Measurements from ENCODE around the gene C7orf57.

Gene C7orf57

DNA sequence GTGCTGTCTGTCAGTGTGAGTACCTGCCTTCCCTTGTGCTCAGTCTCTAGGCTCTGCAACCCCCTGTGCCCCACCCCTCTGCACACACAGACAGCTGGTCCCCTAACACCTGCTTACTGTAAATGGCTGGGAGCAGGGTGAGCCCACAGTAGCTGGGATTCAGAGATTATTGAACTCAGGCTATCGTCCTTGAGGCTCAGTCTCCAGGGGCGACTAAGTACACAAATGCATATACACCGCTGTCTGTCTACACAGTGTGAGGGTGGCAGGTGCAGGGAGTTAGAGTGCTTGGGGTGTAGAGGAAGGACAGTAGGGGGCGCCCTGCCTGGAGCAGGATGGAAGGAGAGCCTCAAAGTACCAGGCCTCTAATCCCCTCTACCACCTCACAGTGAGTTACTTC lies 66.6 kb downstream of the C7orf57 start:
- no peaks in the 10 kb centered on the region for H3K4me1 ChIP-seq (ENCODE audit: insufficient read depth, low read length)
- no peaks in the 10 kb centered on the region for H3K27me3 ChIP-seq (ENCODE audit: insufficient read depth, low read length)
- no peak overlapping the region for H3K9ac ChIP-seq (ENCODE audit: low read depth, low read length)
- H3K36me3 ChIP-seq (ENCODE audit: insufficient read depth, low read depth, low read length) = peaks cover 94% of the 10 kb centered on the region
- no peaks in the 10 kb centered on the region for H3K9me3 ChIP-seq (ENCODE audit: insufficient read depth, low read depth, low read length)
- no peak overlapping the region for H3K27ac ChIP-seq (ENCODE audit: low read length)
- no peak overlapping the region for H3K4me3 ChIP-seq (ENCODE audit: low read length)

DNA sequence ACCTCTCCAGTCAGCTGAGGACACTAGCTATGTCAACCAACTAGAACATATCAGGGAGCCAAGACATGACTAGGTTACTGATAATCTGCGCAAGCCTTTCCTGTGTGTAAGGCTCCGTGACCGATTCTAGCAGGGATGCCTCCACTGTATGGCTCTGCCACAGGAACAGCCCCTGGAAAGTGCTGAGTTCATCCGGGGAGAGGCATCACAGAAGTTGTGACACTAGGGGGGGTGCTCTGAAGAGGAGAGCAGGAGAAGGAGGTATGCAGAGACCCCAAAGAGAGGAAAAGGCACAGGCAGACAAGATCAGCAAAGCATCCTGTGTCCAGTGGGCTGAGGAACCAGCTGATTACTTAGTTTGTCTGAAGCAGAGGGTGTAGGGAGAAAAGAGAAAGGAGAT lies 67.2 kb downstream of the C7orf57 start:
- H3K9ac ChIP-seq (ENCODE audit: low read depth, low read length) = no peak overlapping the region
- H3K36me3 ChIP-seq (ENCODE audit: insufficient read depth, low read depth, low read length) = peaks cover 94% of the 10 kb centered on the region
- no peak overlapping the region for H3K27ac ChIP-seq (ENCODE audit: low read length)
- H3K9me3 ChIP-seq (ENCODE audit: insufficient read depth, low read depth, low read length) = no peaks in the 10 kb centered on the region
- H3K4me1 ChIP-seq (ENCODE audit: insufficient read depth, low read length) = no peaks in the 10 kb centered on the region
- H3K27me3 ChIP-seq (ENCODE audit: insufficient read depth, low read length) = no peaks in the 10 kb centered on the region
- no peak overlapping the region for H3K4me3 ChIP-seq (ENCODE audit: low read length)

DNA sequence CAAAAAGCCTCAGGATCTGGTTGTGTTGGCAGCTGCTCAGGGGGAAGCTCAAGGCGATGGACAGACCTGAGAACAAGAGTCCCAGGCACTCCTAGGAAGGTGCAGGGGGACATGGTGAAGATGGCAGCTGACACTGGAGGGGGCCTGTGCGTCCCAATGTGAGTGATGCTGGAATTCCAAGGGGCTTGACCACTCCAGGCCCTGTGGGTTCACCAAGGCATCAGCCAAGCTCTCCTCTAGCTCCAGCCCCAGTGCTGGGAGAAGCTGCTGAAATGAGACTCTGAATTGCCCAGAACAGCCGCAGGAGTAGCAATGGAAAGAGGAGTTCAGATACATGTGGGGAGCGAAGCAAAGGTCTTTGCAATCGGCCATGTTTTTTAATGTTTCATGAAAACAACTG lies 69.7 kb downstream of the C7orf57 start:
- H3K4me3 ChIP-seq (ENCODE audit: low read length) = no peak overlapping the region
- no peaks in the 10 kb centered on the region for H3K27me3 ChIP-seq (ENCODE audit: insufficient read depth, low read length)
- no peaks in the 10 kb centered on the region for H3K9me3 ChIP-seq (ENCODE audit: insufficient read depth, low read depth, low read length)
- H3K9ac ChIP-seq (ENCODE audit: low read depth, low read length) = no peak overlapping the region
- no peaks in the 10 kb centered on the region for H3K4me1 ChIP-seq (ENCODE audit: insufficient read depth, low read length)
- H3K36me3 ChIP-seq (ENCODE audit: insufficient read depth, low read depth, low read length) = peaks cover 88% of the 10 kb centered on the region
- H3K27ac ChIP-seq (ENCODE audit: low read length) = no peak overlapping the region

DNA sequence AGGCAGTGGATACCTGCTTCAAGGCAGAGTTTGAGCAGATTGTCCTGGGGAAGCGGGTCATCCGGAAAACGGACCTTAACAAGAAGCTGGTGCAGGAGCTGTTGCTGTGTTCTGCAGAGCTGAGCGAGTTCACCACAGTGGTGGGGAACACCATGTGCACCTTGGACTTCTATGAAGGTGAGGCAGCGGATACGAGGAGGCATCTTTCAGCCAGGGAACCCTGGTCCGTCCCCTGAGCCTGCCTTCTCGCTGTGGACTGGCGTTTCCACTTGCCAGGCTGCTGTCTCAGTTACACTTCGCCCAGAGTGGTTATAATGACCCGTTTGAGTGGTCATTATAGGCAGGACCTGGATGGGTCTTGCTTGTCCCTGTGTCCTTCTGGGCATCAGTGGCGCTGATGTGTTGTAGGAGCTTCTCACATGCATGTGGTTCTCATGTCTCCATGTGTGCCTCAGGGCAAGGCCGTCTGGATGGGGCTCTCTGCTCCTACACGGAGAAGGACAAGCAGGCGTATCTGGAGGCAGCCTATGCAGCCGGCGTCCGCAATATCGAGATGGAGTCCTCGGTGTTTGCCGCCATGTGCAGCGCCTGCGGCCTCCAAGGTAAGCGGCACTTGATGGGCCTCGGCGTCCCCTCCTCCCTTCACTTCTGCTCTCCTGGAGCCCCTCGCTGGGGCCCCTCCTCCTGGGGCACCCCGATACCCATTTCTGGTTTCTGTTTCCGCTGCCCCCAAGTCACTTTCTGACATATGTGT lies 71.7 kb downstream of the C7orf57 start:
- peaks cover 71% of the 10 kb centered on the region for H3K36me3 ChIP-seq (ENCODE audit: insufficient read depth, low read depth, low read length)
- H3K9me3 ChIP-seq (ENCODE audit: insufficient read depth, low read depth, low read length) = no peaks in the 10 kb centered on the region

DNA sequence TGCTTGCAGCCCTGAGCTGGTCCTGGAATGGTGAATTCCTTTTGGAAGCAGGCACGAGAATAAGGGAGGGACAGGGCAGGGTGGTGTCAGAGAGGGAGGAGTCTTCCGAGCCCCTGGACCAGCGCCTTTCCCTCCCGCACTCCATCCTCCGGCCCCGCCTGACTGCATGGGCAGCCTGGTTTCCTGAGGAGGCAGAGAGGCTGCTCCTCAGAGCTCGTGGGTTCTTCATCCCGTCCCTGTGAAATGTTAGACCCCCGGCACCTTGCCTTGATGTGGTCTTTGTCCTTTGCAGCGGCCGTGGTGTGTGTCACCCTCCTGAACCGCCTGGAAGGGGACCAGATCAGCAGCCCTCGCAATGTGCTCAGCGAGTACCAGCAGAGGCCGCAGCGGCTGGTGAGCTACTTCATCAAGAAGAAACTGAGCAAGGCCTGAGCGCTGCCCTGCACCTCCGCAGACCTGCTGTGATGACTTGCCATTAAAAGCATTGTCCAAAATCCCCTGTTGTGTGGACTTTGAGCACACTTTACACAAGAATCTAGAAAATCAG lies 72.7 kb downstream of the C7orf57 start:
- Histone ChIP-seq H3K27ac (ENCODE audit: low read length) (no peak overlapping the region), H3K4me3 (ENCODE audit: low read length) (no peak overlapping the region), H3K9ac (ENCODE audit: low read depth, low read length) (no peak overlapping the region), H3K27me3 (ENCODE audit: insufficient read depth, low read length) (no peaks in the 10 kb centered on the region), H3K36me3 (ENCODE audit: insufficient read depth, low read depth, low read length) (peaks cover 62% of the 10 kb centered on the region), H3K4me1 (ENCODE audit: insufficient read depth, low read length) (no peaks in the 10 kb centered on the region; the same call in 1 of the 2 replicates), H3K9me3 (ENCODE audit: insufficient read depth, low read depth, low read length) (no peaks in the 10 kb centered on the region)

More for the DNA sequence above, 71.7 kb downstream of the C7orf57 start:
- no peak overlapping the region for H3K4me3 ChIP-seq (ENCODE audit: low read length)
- no peak overlapping the region for H3K27ac ChIP-seq (ENCODE audit: low read length)
- H3K4me1 ChIP-seq (ENCODE audit: insufficient read depth, low read length) = no peaks in the 10 kb centered on the region; the same call in 1 of the 2 replicates
- H3K9ac ChIP-seq (ENCODE audit: low read depth, low read length) = no peak overlapping the region
- no peaks in the 10 kb centered on the region for H3K27me3 ChIP-seq (ENCODE audit: insufficient read depth, low read length)

DNA sequence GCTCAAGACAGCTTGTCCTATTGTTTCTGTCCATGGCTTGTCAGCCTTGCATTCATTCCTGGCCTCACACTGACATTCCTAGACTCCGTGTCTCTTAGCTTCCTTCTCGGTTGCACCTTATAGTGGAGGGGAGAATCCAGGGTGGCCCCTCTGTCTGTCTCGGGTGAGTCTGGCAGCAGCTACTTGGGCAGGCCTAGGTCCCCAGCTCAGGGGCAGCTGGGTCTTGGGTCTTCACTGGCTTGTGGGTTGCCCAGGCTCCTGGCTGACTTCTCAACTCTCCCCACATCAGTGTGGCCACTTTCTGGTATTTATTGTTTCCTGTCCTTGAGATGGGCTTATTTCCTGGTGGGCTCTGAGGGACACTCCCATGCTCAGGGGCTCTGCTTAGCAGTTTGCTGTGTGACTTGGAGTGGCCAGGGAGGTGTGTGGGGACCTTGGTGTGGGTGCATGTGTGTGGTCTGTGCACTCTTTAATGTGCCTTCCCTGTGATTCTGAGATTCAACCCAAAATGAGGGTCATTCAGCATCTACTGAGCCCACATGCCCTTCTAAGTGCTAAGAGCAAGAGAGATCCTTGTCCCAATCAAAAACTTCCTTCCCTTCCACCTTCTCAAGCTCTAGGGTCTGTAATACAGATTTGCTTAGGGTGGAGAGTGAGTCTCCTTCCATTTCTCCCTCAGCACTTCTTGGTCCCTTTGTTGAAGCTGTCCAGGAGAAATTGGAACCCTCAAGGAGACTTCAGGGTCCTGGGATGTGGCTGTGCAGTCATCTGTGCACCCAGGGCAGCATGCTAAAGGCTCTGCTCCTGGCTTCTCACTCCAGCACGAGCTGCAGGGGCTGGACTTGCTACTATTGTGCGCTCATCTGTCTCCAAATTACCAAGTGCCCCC lies 73.9 kb downstream of the C7orf57 start:
- H3K9me3 ChIP-seq (ENCODE audit: insufficient read depth, low read depth, low read length) = no peaks in the 10 kb centered on the region
- no peaks in the 10 kb centered on the region for H3K27me3 ChIP-seq (ENCODE audit: insufficient read depth, low read length)
- no peak overlapping the region for H3K27ac ChIP-seq (ENCODE audit: low read length)
- no peak overlapping the region for H3K9ac ChIP-seq (ENCODE audit: low read depth, low read length)
- H3K4me1 ChIP-seq (ENCODE audit: insufficient read depth, low read length) = no peaks in the 10 kb centered on the region; the same call in 1 of the 2 replicates
- H3K36me3 ChIP-seq (ENCODE audit: insufficient read depth, low read depth, low read length) = peaks cover 50% of the 10 kb centered on the region
- no peak overlapping the region for H3K4me3 ChIP-seq (ENCODE audit: low read length)

DNA sequence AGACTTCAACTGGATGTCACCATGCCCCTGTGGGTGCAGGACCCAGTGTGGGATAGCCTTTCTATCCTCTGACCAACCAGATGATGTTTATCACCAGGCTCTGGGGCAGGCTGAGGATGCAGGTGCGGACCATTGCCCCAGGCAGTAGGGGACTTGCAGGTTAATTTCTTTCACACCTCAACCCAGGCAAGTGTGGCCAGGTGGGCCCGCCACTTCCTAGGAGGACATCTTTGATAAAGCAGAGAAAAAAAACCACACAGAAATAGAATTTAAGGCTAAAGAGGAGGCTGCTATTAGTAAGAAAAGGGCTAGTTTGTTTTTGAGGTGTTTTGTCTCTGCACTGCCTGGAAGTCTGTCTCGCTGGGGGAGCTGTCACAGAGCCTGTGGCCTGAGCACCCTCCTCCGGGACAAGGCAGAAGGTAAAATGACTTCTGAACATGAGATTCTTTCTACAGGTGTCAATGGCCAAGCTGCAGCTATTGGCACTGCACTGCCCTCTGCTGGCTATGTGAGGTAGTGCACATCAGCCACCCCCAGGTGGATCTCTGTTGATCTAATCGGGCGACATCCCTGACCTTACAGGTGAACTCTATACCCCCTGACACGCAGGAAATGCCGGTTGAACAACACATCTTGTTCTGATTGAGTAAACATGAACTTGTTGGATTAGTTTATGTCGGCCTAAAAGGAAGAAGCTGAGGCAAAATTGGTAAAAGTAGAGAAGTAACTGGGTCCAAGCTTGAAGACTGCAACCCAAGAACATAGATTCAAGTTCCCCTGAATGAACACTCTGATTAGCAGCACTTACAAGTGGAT lies 74.7 kb downstream of the C7orf57 start:
- Histone ChIP-seq H3K4me1 (ENCODE audit: insufficient read depth, low read length) (no peaks in the 10 kb centered on the region; the same call in 1 of the 2 replicates), H3K27ac (ENCODE audit: low read length) (no peak overlapping the region), H3K9me3 (ENCODE audit: insufficient read depth, low read depth, low read length) (no peaks in the 10 kb centered on the region)

DNA sequence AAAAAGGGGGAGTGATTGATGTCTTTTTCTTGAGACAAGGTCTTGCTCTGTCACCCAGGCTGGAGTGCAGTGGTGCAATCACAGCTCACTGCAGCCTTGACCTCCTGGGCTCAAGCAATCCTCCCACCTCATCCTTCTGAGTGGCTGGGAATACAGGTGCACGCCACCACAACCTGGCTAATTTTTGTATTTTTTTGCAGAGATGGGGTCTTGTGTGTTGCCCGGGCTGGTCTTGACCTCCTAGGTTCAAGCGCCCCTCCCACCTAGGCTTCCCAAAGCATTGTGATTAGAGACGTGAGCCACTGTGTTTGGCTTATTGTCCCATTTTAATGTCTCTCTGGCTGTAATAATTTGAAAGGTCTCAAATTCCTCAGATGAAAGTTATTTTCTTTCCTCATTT lies 75.5 kb downstream of the C7orf57 start:
- H3K9ac ChIP-seq (ENCODE audit: low read depth, low read length) = no peak overlapping the region
- H3K9me3 ChIP-seq (ENCODE audit: insufficient read depth, low read depth, low read length) = no peaks in the 10 kb centered on the region
- H3K4me1 ChIP-seq (ENCODE audit: insufficient read depth, low read length) = no peaks in the 10 kb centered on the region; the same call in 1 of the 2 replicates
- H3K4me3 ChIP-seq (ENCODE audit: low read length) = no peak overlapping the region
- no peak overlapping the region for H3K27ac ChIP-seq (ENCODE audit: low read length)
- H3K27me3 ChIP-seq (ENCODE audit: insufficient read depth, low read length) = no peaks in the 10 kb centered on the region
- peaks cover 33% of the 10 kb centered on the region for H3K36me3 ChIP-seq (ENCODE audit: insufficient read depth, low read depth, low read length)

More for the DNA sequence above, 74.7 kb downstream of the C7orf57 start:
- no peaks in the 10 kb centered on the region for H3K27me3 ChIP-seq (ENCODE audit: insufficient read depth, low read length)
- no peak overlapping the region for H3K9ac ChIP-seq (ENCODE audit: low read depth, low read length)
- no peak overlapping the region for H3K4me3 ChIP-seq (ENCODE audit: low read length)
- H3K36me3 ChIP-seq (ENCODE audit: insufficient read depth, low read depth, low read length) = peaks cover 42% of the 10 kb centered on the region

All from iPS-20b (cell line).